Hematopoietic multipotent progenitor cell treated with erythropoietin and hydrocortisone succinate and interleukin-3 and kit ligand, for 17 days (in vitro differentiated cells): ENCODE data around the gene GALNT2.
A peak's percentile ranks its signal among the peaks of the same experiment; 100 is the strongest.

Experiments
- DNase-seq: peaks from one replicate; pipeline ENCODE4 v3.0.0-alpha.2; 2015; ENCODE audit warnings: low spot score

The GALNT2 gene

DNA sequence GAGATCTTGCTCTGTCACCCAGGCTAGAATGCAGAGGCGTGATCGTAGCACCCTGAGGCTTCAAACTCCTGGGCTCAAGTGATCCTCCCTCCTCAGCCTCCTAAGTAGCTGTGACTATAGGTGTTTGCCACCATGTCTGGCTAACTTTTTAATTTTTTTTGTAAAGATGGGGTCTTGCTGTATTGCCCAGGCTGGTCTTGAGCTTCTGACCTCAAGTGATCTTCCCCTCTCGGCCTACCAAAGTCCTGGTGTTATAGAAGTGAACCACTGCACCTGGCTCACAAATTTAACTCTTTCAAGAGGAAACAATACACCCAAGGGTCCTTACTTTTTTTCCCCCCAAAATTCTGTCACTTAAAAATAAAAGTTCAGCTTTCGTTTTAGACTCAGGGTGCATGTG is 62.3 kb downstream of the GALNT2 start:
- no peak for DNase-seq

DNA sequence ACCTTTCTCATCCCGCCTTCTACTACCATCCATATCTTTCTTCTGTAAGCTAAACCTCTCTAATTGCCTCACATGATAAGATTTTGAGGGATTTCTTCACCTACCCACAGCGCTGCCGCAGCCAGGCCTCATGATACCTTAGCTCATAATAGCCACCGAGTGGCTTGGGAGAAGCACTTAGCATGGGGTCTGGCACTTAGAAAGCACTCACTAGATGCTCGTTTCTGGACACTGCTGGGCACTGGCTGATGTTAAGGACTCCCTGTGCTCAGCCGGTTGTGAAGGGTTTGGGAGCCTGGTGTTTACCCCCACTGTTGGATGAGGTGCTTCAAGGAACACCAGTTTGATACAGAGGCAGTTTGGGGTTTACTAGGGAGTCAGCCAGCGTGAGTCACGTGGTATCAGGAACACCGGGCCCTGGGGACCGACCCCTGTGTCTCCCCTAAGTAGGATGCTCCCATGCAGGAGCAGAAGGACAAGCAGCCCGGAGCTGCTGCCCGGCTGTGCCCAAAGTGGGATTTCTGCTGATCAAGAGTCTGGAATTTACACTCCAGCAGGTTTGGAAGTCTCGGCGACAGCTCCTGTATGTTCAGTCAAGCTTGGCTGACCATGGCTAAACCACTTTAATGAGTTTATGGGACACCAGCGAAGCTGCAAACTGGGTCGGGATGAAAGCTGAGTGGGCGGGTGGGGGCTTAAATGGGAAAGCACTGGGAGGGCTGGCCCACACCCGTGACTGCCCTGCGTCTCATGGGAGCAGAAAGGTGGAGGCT is 63.3 kb downstream of the GALNT2 start:
- DNase-seq, result no peak

DNA sequence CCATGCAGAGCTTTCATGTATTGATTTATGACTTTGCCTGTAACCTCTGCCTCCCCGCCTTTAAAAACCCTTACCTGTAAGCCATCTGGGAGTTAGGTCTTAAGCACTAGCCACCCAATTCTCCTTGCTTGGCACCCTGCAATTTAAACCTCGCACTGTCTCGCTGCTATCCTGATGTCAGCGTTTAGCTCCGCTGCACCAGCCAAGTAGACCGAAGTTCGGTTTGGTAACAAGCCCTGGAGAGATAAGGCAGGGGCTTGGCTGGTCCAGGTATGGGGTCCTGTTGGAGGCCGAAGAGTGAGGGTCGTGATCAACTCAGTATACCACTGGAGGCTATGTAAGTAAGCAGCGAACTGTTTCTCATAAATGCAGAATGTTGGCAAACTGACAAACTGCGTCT is 64.4 kb downstream of the GALNT2 start:
- no peak for DNase-seq

DNA sequence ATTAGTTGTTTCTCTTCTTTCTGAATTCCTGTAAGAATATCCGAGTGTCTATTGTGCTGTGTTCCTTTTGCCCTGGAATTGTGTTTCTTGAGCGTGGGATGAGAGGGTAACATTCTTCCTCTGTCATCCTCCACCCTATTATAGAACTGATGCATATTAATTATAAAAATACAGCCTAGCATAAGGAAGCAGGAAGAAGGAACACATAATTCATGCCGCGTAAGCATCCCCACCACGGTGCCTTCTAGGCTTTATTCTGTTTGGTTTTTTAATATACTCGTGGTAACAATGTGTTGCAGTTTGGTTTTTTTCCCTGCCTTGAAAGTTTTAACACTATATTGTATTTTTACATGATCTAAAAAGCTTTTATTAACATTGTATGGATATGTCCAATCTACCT is 65.7 kb downstream of the GALNT2 start:
- no peak for DNase-seq

DNA sequence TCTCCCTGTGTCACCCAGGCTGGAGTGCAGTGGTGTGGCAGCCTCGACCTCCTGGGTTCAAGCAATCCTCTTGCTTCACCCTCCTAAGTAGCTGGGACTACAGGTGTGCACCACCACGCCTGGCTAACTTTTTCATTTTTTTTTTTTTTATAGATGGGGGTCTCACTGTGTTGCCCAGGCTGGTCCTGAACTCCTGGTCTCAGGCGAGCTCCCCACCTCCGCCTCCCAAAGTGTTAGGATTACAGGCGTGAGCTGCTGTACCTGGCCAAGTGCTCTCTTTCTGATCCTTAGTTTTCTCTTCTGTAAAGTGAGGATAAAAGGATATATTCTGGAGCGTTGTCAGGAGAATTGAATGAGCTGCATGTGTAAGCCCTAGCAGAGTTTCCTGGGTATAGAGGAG is 68.7 kb downstream of the GALNT2 start:
- DNase-seq, result no peak

DNA sequence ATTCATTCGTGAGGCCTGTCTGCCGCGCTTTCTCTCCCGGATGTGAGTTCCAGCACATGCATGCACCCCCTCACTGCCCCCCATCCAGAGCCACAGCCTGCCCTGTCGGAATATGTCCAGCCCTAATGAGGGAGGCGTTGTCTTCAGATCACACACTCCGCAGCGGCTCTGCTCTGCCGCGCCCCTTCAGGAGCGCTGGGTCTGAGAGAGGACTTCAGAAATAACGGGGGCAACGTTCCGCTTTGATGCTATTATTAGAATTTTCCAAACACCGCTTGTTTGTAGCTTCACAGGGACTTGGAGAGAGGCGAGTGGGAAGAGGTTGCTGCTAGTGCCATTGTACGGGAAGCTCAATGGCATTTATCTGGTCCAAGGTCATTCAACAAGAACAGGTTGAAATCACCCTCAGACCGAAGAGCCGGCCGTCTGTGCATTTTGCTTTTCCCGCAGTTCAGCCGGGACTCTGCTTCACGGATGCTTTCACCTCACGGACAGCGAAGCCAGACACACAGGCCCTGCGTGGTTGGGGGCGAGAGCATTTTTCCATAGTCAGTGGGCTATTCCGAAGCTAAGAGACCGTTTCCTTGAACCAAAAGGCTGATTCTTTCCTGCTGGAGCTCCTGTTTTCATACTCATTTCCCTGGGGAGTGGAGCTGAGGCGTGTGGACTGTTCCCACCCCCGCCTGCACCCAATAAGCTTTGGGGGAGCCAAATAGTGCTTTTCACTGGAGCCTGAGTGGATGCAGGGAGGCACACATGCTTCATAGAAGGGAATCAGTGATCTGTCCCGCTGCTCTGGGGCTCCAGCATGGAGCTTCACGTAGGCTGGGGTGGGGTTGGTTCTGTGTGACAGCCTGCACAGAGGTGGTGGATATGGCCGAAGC is 69.7 kb downstream of the GALNT2 start:
- no peak for DNase-seq

DNA sequence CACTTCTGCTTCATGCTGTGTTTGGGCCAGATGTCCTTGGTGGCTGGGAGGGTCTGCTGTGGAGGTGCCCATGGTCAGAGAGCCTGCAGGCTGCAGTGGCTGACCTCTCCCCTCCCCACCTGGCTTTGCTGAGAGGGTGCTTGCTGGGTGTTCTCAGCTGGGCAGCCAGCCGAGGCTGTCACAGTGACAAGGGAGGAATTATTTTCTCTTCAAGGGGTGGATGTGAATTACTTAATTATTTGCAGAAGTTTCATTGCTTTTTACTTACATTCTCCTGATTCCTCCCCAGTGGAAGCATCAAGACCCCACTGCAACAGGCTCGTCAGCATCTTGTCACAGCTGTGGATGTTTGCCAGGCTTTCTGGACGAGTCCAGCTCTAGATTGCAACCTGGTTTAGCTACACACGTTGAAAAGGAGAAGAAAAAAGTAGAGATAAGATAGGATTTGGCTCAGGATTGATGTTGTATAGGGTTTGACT is 70.3 kb downstream of the GALNT2 start:
- DNase-seq, result no peak

DNA sequence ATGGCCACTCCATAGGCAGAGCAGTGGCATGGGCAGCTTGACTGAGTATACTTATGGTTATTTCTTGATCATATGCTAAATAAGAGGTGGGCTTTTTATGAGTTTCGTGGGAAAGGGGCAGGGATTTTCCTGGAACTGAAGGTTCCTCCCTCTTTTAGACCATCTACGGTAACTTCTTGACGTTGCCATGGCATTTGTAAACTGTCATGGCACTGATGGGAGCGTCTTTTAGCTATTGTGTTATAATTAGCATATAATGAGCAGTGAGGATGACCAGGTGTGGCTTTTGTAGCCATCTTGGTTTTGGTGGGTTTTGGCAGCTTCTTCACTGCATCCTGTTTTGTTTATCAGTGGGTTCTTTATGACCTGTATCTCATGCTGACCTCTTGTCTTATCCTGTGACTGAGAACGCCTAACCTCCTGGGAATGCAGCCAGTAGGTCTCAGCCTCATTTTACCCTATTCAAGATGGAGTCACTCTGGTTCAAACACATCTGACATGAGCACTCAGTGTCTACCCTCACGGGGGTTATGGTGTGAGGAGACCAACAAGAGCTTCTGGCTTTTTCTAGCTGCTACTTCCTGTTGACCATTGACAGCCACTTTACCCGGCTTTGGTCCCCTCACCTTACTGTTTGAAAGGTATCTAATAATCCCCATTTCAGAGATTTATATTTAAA is 71.7 kb downstream of the GALNT2 start:
- DNase-seq, result no peak

DNA sequence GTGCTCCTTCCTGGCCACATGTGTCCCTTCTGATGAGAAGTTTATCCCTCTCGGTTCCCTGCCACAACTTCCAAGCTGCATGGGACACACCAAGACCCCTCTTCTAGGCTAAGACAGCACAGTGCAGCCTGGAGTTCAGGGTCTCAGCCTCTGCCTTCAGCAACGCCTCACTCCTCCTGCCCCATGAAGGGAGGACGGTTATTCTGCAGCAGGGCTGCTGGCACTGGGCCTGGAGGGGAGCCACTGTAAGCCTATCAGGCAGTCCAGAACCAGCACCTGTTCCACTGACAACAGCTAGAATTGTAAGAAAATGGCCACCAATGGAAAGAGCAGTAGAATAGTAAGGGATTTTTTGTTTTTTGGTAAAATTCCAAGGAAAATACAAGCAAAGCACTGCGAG is 72.3 kb downstream of the GALNT2 start:
- DNase-seq, result peak; percentile 68

DNA sequence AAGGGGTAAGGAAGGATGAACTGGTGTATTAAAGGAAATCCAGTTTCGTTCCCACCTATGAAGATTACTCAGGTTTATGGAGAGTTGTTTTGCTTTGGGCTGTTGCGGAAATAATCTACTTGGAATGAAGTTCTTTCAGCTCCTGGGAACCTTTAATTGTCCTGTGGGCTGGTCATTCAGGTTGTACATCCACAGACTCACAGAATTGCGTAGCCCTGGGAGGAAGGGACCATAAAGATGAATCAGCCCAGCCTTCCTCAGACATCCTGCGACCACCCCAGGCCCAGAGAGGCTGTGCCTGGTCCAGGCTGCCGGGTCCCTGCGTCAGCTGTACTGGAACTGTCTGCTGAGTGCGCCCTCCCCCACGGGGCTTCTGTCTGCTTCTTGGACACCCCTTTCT is 72.7 kb downstream of the GALNT2 start:
- no peak for DNase-seq

DNA sequence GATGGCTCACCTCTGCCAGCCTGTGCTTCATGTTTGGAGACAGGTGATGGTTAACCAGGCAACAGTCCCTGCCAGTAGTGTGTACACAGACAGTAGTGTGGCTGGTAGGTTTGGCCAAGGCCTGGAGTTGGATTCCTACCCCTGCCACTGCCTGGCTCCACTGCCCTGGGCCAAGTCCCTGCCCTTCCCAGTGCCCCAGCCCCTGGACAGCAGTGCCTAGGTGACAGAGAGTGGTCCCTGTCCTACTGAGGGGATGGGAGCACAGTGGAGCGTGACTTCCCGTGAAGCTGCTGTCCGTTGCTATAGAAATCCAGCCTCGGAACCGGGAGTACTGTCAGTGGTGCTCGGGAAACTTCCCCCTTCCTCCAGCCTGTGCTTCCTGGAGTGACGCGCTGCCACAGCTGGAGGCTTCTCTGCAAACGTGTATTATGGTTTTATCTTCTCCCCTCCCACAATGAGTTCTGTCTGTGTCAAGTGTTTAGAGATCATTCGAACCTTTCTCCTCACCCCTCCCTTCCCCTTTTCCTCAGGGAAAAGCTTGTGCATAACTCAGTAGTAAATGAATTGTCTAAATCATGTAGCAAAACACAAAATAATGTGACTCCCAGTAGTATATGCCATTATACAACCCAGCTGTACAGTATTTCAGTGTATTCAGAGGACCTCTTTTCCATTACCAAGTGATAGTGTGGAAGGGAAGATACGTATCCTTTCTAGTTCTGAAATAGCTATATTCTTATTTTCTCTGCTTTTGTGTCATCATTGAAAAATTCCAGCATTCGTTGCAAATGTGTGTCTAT is 73.4 kb downstream of the GALNT2 start:
- DNase-seq, result no peak

DNA sequence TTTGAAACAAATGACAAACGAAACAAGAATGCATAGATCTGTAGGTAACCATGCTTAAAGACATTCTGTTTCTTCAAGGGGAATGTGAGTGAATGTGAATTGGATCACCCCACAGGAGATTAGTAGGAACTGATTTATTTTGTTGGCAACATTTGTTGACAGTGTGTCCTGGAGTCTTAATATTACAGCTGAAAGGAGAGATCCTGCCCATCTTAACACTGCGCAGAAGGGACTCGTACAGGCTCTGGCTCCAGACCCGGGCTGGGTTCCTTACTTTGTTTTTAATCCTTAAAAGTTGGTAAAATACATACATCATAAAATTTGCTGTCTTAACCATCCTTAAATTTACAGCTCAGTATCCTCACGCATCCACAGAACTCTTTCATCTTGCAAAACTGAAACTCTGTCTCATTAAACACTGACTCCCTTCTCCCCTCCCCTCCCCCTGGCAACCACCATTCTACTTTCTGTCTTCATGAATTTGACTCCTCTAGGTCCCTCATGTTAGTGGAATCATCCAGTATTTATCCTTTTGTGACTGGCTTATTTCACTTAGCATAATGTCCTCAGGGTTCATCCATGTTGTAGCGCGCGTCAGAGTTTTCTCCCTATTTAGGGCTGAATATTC is 74.1 kb downstream of the GALNT2 start:
- DNase-seq, result no peak

DNA sequence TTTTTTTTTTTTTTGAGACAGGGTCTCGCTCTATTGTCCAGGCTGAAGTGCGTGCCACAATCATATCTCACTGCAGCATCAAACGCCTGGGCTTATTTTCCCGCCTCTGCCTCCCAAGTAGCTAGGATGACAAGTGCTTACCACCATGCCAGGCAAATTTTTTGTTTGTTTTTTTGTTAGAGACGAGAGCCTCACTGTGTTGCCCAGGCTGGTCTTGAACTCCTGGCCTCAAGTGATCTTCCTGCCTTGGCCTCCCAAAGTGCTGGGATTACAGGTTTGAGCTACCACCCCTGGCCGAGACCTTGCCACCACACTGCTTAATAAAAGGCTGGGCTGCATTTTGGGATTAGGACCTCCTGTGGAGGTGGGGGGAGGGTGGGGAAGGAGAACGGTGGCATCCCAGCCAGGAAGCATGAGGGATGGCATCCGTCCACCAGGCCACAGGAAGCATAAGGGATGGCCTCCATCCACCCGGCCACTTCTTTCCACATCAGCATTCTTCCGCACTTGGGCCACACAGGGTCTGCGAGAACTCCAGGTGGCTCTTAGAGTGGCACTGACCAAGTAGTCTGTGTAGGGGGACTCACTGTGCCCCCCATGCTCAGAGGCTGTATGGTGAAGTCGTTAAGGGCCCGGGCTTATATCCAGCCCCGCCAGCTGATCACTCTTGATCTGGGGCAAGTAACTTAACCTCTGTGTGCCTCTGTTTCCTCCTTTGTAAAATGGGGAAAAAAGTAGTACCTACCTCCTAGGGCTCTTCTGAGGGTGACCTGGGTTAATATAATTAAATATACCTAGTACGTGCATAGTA is 75.0 kb downstream of the GALNT2 start:
- no peak for DNase-seq

DNA sequence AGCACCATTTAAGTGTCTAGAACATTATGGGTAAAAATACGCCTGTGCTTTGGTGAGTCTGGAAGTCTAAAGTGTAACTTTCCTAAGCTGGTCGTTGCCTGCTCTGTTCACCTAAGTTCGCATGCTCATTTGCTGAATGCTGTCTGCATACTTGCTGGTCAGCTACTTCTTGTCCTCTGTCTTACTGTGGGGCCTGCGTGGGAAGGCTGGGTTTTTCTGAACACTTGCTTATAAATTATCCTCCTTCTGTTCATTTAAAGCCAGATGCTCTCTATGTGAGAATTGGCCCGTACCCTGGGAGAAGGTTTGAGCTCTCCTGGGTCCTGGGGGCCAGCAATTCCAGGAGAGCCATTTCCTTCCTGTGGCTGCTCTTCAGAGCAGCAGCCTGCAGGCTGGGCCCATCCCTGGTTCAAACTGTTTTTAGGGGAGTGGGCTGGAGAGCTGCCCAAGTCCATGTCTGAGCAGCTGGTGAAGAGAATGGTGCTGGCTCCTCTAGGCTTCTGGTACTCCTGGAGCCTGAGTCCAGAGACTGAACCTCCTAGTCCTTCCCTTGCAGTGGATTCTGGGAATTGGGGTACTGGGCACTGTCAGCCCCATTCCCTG is 75.7 kb downstream of the GALNT2 start:
- DNase-seq, result no peak

DNA sequence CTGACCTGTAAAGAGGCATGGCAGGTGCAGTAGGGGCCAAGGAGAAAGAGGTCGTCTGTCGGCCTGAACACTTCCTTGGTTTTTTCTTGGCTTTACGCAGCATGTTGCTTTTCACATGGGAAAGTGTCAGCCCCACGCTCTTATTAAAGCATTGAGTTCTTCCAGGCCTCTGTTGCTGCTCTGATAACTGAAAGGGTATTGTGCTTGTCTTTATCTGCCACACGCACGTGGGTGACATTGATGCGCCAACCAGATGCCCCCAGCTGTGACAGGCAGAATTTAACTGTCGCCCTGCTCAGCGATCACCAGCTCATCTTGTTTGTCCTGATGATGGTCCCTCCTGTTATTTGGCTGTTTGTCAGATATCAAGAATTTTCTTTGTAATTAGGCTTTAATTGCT is 76.5 kb downstream of the GALNT2 start:
- DNase-seq, result peak; percentile 82

DNA sequence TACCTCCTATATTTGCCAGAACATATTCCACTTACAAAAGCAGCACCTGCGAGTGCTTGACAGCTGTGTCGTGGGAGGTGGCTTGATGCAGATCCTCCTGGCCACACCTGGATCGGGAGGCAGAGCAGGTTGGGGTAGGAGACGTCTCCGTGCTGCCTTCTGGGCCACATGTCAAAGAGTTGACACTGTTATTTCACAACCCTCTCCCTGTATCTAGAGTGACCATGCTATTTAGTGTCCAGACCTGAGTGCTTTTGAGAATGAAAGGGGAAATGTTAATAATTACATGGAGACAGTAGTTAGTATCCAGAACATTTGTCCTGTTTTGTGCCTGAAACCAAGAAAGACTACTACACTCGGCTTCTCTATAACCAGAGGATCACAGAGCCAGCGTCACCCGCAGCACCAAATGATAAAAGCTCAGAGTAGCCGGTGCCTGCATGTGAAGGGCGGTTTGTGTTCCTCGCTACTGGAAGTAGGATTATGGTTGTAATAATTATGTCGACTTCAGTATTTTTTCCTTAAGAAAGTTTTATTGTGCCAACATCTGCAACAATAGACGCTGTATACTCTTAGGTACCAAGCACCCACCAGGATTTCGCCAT is 77.1 kb downstream of the GALNT2 start:
- DNase-seq, result no peak

DNA sequence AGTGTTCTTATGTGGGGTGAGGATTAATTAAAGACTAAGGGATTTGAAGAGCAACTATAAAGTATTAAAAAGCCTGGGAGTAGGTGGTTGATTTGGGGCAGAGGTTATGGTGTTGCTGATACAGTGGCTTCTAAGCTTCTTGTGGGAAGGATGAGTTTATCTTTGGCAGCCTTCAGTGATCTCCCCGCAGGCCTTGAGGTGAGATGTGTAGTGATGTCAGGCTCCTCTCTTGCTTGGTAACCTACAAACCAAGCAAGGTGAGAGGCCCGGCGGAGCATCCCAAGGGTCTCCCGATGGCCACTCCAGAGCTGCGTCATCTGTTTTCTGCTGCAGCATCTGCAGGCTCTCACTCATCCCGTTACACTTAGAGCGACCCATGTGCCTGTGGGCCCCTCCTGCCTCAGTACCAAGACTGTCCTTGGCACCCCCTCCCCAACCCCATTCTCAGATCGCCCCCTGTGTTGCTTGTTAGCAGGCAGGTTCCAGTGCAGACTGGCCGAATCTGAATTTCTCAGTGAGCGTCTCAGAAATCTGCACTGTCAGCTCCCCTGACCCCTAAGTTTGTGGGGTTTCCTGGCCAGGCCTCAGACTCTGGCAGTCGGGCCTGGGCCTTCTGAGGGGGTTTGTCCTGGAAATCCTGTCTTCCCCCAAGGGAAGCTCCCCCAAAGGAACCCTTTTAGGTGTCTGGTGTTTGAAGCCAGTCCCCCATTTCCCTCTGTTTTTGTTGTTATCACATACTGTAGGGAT is 77.9 kb downstream of the GALNT2 start:
- peak; percentile 70 for DNase-seq

DNA sequence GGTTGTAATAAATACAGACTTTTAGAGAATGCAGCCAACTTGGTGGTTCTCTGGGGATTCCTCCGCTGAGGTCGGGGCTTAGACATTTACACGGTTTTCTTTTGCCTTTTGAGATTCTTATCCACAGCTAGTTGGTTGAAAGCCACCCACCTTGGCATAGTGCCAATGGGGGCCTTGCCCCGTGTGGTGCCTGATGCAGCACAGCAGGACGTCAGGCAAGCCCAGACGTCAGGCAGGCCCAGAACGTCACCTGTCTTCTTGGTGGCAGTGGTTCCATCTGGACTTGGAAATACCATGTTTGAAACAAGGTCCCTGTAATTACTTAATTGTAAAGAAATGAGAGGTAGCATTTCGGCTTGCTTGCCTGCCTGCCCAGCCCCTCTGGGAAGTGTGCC is 78.5 kb downstream of the GALNT2 start:
- DNase-seq, result peak; percentile 83

DNA sequence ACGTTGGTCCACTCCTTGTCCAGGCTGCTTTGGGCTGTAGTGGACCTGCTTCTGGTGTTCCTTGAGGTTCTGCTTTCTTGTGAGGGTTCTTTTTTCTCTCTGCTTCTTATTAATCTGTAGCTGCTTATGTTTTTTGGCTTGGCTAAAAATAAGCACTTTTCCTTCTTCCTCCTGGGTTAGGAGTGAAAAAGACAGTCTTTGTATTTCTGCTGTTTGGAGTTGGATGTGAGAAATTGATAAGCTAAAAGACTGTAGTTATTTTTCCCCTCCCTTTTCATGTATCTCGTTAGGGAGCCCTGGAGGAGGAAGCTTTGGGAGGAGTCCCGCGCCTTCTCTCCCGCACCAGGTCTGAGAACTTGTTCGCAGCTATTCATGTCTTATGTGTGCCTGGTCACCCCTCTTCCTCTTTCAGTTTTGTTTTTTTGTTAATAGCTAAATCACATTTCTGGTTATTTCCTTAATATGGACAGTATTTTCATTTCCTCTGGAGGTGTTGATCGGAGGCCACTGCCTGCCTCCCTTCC is 79.0 kb downstream of the GALNT2 start:
- DNase-seq, result peak; percentile 61
